K562 (cell line): Measurements from ENCODE around the gene PTH2. TPM values are rescaled to one million over a fixed set of nuclear protein-coding genes. Genes with fewer than 3 reads are reported as not detected.

ENCODE experiments used
- ATF1 ChIP-seq, 2 experiments: fragments of 450-650 bp in 1 of 2; IDR thresholded peaks; 2 replicates each; pipeline ENCODE4 v1.6.1; 2016; ENCODE audit warnings: missing compliant biosample characterization in 1 of 2, missing genetic modification characterization in 1 of 2
- EGR1 ChIP-seq: fragments of 450-650 bp; conservative IDR thresholded peaks from 2 replicates; pipeline ENCODE4 v1.6.1; 2017; ENCODE audit warnings: mild to moderate bottlenecking
- EP400 ChIP-seq: fragments of 450-650 bp; IDR thresholded peaks from 2 replicates; pipeline ENCODE4 v1.6.1; 2017; ENCODE audit warnings: antibody characterized with exemption, mild to moderate bottlenecking, moderate library complexity
- HSF4 ChIP-seq: fragments of 250-450 bp; sonication (Bioruptor Pico); IDR thresholded peaks from 2 replicates; pipeline ENCODE4 v2.1.2; 2022; ENCODE audit warnings: mild to moderate bottlenecking, moderate library complexity, borderline replicate concordance
- JUND ChIP-seq, 2 experiments: IDR thresholded peaks; 2 replicates in 1 of 2; 3 replicates in 1 of 2; pipeline ENCODE4 v1.6.1; 2011; ENCODE audit warnings: borderline replicate concordance in 2 of 2, low read depth in 2 of 2, low read length in 2 of 2, improper control_type of control experiment in 1 of 2, missing biosample characterization in 1 of 2, missing genetic modification characterization in 1 of 2, missing genetic modification reagents in 1 of 2
- MGA ChIP-seq: fragments of 450-650 bp; IDR thresholded peaks from 2 replicates; pipeline ENCODE4 v1.6.1; 2016; ENCODE audit warnings: mild to moderate bottlenecking, moderate library complexity
- RAD21 ChIP-seq, 2 experiments: fragments of 250-450 bp in 1 of 2; fragments of 450-650 bp in 1 of 2; sonication (Bioruptor Pico) in 1 of 2; formaldehyde crosslinking in 1 of 2; IDR thresholded peaks in 1 of 2; conservative IDR thresholded peaks in 1 of 2; 2 replicates each; pipeline versions ENCODE4 v1.4.0 to v1.8.0; 2020 to 2022; ENCODE audit warnings: mild to moderate bottlenecking in 2 of 2, moderate library complexity in 1 of 2
- RBFOX2 ChIP-seq: fragments of 200-400 bp; formaldehyde crosslinking; IDR thresholded peaks from 2 replicates; pipeline ENCODE4 v1.6.1; 2017; ENCODE audit warnings: low read depth, mild to moderate bottlenecking, low read length, moderate library complexity
- TRIM28 ChIP-seq: fragments of 450-650 bp; IDR thresholded peaks from 2 replicates; pipeline ENCODE4 v1.6.1; 2017
- USF1 ChIP-seq: sonication (generic); formaldehyde crosslinking; IDR thresholded peaks from 2 replicates; pipeline ENCODE4 v1.9.0; 2022; ENCODE audit warnings: mild to moderate bottlenecking, missing genetic modification reagents
- ZBTB7A ChIP-seq: IDR thresholded peaks from 2 replicates; pipeline ENCODE4 v1.6.1; 2011; ENCODE audit warnings: low read depth, mild to moderate bottlenecking, low read length, moderate library complexity, borderline replicate concordance; ENCODE audit not compliant: control insufficient read depth
- ZFX ChIP-seq: sonication (generic); formaldehyde crosslinking; IDR thresholded peaks from 2 replicates; pipeline ENCODE4 v1.8.0; 2022; ENCODE audit warnings: mild to moderate bottlenecking, missing genetic modification reagents, moderate library complexity
- ZNF280B ChIP-seq: fragments of 250-450 bp; sonication (Bioruptor Pico); IDR thresholded peaks from 2 replicates; pipeline ENCODE4 v1.5.1; 2021; ENCODE audit warnings: mild to moderate bottlenecking
- polyA plus RNA-seq, 8 experiments: library from polyadenylated mRNA; depleted of rRNA in 4 of 8; stranded (reverse) in 5 of 8; unstranded in 3 of 8; fragments of >200 nt; fragmentation: Nextera tagmentation in 2 of 8; fragmentation: Illumina TruSeq in 1 of 8; extraction: Ambion mirVana in 2 of 8; extraction: Trizol in 1 of 8; gene quantifications; 2 replicates each; pipeline versions ENCODE4 v1.2.1 to v1.2.3, GENCODE V29; 2011 to 2014; ENCODE audit warnings: inconsistent platforms in 1 of 8, missing spikeins in 1 of 8
- total RNA-seq, 7 experiments: library from RNA; depleted of rRNA in 6 of 7; stranded (reverse); fragments of >200 nt in 6 of 7; fragmentation: Illumina TruSeq in 2 of 7; extraction: Trizol in 2 of 7; gene quantifications; 2 replicates each; pipeline versions ENCODE4 v1.2.1 to v1.2.3, GENCODE V29; 2011 to 2021; ENCODE audit warnings: low replicate concordance in 1 of 7

PTH2 gene
- total and polyA plus RNA-seq, 9 of the 15 experiments (the other 6 are each of a cell fraction or from before 2014, with no cell fraction given) = 1.3 TPM; not detected in 8

GRCh38 chr19:49436381-49437017, 13.3 kb upstream of the PTH2 start (continued):
- TF ChIP-seq MGA = peak; percentile 71
- TF ChIP-seq ZFX (CRISPR knock-in tag) = peak; percentile 55
- TF ChIP-seq EP400 = peak; percentile 38; the same call in 1 of the 2 replicates
- peak in 1 of 2 experiments; percentile 20; a peak in 1 of 4 replicates for TF ChIP-seq RAD21 (CRISPR knock-in tag; conservative IDR thresholded peaks at IDR 0.05 in 1 of 2, IDR thresholded peaks at IDR 0.05 in 1 of 2)
- peak; percentile 55 for TF ChIP-seq RBFOX2
- TF ChIP-seq JUND (IDR thresholded peaks at IDR 0.05; ENCODE audit: borderline replicate concordance, low read depth, low read length) = peak; percentile 80
- TF ChIP-seq JUND (tag; IDR thresholded peaks at IDR 0.05; ENCODE audit: borderline replicate concordance, low read depth, low read length) = peak; percentile 41; the same call in 1 of the 3 replicates
- no peak for TF ChIP-seq HSF4 (CRISPR knock-in tag)
- peak; percentile 64; the same call in 1 of the 2 replicates for TF ChIP-seq ATF1 (CRISPR knock-in tag; IDR thresholded peaks at IDR 0.05)
- TF ChIP-seq ATF1 (tag; IDR thresholded peaks at IDR 0.05) = peak; percentile 97
- TF ChIP-seq TRIM28 = no peak
- TF ChIP-seq ZBTB7A = peak; percentile 64; the same call in 1 of the 2 replicates
- TF ChIP-seq ZNF280B (CRISPR knock-in tag) = no peak
- TF ChIP-seq EGR1 = peak; percentile 88
- TF ChIP-seq USF1 (CRISPR knock-in tag) = peak; percentile 81
